SK-N-MC (cell line): ENCODE results near the gene CCDC8.

Experiments used
- DNase-seq: peaks from one replicate; pipeline ENCODE4 v3.0.0-alpha.2; 2011; ENCODE audit warnings: low read depth, low spot score
- H3K27ac ChIP-seq: fragments of 200-600 bp; sonication (generic); 2 replicates; pipeline ENCODE4 v1.5.1; 2016; ENCODE audit warnings: mixed run types
- H3K36me3 ChIP-seq: fragments of 200-600 bp; sonication (generic); 2 replicates; pipeline ENCODE4 v1.6.1; 2017; ENCODE audit warnings: antibody characterized with exemption, low read length, mixed read lengths; ENCODE audit not compliant: insufficient read depth
- H3K4me3 ChIP-seq: fragments of 200-600 bp; sonication (generic); 2 replicates; pipeline ENCODE4 v1.5.1; 2016
- H3K9ac ChIP-seq: fragments of 200-600 bp; sonication (generic); 2 replicates; pipeline ENCODE4 v1.8.0; 2017; ENCODE audit warnings: mixed run types, mixed read lengths; ENCODE audit not compliant: insufficient read length
- H3K9me3 ChIP-seq: fragments of 200-600 bp; sonication (generic); 2 replicates; pipeline ENCODE4 v1.6.1; 2017; ENCODE audit warnings: low read depth, mild to moderate bottlenecking, antibody characterized with exemption, low read length, moderate library complexity, mixed read lengths
- EZH2 ChIP-seq: fragments of 200-600 bp; sonication (generic); IDR thresholded peaks from one replicate; pipeline ENCODE4 v1.6.1; 2017; ENCODE audit warnings: antibody characterized with exemption
- FOXP2 ChIP-seq: optimal IDR thresholded peaks from 2 replicates; pipeline ENCODE3; 2011; ENCODE audit warnings: mild to moderate bottlenecking, moderate library complexity; ENCODE audit not compliant: insufficient read depth; ENCODE audit errors: extremely low read length, control extremely low read depth
- POLR2AphosphoS5 ChIP-seq: IDR thresholded peaks from 2 replicates; pipeline ENCODE4 v1.6.1; 2012; ENCODE audit warnings: mild to moderate bottlenecking, low read depth, low read length, borderline replicate concordance

The CCDC8 gene

GRCh38 chr19:46371371-46371901 is 41.9 kb downstream of the CCDC8 start:
- no peak overlapping the region for H3K4me3 ChIP-seq
- DNase-seq, result no peak
- no peak overlapping the region for H3K27ac ChIP-seq
- peaks cover 26% of the 10 kb centered on the region; the same call in 1 of the 2 replicates for H3K36me3 ChIP-seq
- no peak overlapping the region for H3K9ac ChIP-seq
- TF ChIP-seq POLR2AphosphoS5 (no peak), FOXP2 (no peak), EZH2 (no peak)
- no peaks in the 10 kb centered on the region for H3K9me3 ChIP-seq

GRCh38 chr19:46369817-46370216 is 43.5 kb downstream of the CCDC8 start:
- Histone ChIP-seq H3K9ac (no peak overlapping the region), H3K4me3 (no peak overlapping the region), H3K36me3 (peaks cover 27% of the 10 kb centered on the region), H3K9me3 (no peaks in the 10 kb centered on the region), H3K27ac (no peak overlapping the region)
- TF ChIP-seq POLR2AphosphoS5 (no peak), EZH2 (no peak)
- DNase-seq, result no peak

GRCh38 chr19:46368116-46368515 is 45.2 kb downstream of the CCDC8 start:
- H3K9me3 ChIP-seq, result no peaks in the 10 kb centered on the region
- no peak for TF ChIP-seq EZH2
- no peak for TF ChIP-seq FOXP2
- TF ChIP-seq POLR2AphosphoS5, result no peak
- no peak overlapping the region for H3K4me3 ChIP-seq
- H3K36me3 ChIP-seq, result peaks cover 43% of the 10 kb centered on the region
- DNase-seq, result no peak
- no peak overlapping the region for H3K9ac ChIP-seq
- H3K27ac ChIP-seq, result no peak overlapping the region

- DNase-seq, result no peak
- Histone ChIP-seq H3K36me3 (peaks cover 42% of the 10 kb centered on the region), H3K27ac (no peak overlapping the region), H3K9me3 (no peaks in the 10 kb centered on the region), H3K9ac (no peak overlapping the region), H3K4me3 (no peak overlapping the region)
- no peak for TF ChIP-seq POLR2AphosphoS5
Observed at GRCh38 chr19:46367426-46367825, 45.9 kb downstream of the CCDC8 start.

GRCh38 chr19:46366620-46367292 is 46.6 kb downstream of the CCDC8 start:
- Histone ChIP-seq H3K36me3 (peaks cover 43% of the 10 kb centered on the region), H3K27ac (no peak overlapping the region), H3K9me3 (no peaks in the 10 kb centered on the region), H3K9ac (no peak overlapping the region), H3K4me3 (no peak overlapping the region)
- TF ChIP-seq FOXP2, result no peak
- TF ChIP-seq EZH2, result no peak
- no peak for TF ChIP-seq POLR2AphosphoS5
- no peak for DNase-seq

- no peak for TF ChIP-seq EZH2
- no peak for TF ChIP-seq FOXP2
- no peak for TF ChIP-seq POLR2AphosphoS5
- Histone ChIP-seq H3K9me3 (no peaks in the 10 kb centered on the region), H3K4me3 (no peak overlapping the region), H3K27ac (no peak overlapping the region), H3K9ac (no peak overlapping the region), H3K36me3 (peaks cover 41% of the 10 kb centered on the region)
- DNase-seq, result no peak
Observed at GRCh38 chr19:46365561-46365960, 47.8 kb downstream of the CCDC8 start.

- Histone ChIP-seq H3K9ac (no peak overlapping the region), H3K9me3 (no peaks in the 10 kb centered on the region), H3K4me3 (no peak overlapping the region), H3K27ac (no peak overlapping the region), H3K36me3 (peaks cover 37% of the 10 kb centered on the region)
- DNase-seq, result no peak
- no peak for TF ChIP-seq FOXP2
- TF ChIP-seq POLR2AphosphoS5, result no peak
Observed at GRCh38 chr19:46364359-46364758, 49.0 kb downstream of the CCDC8 start.

GRCh38 chr19:46361915-46362314 is 51.4 kb downstream of the CCDC8 start:
- DNase-seq, result no peak
- Histone ChIP-seq H3K4me3 (no peak overlapping the region), H3K9me3 (no peaks in the 10 kb centered on the region), H3K27ac (no peak overlapping the region), H3K36me3 (peaks cover 54% of the 10 kb centered on the region), H3K9ac (no peak overlapping the region)
- no peak for TF ChIP-seq EZH2
- TF ChIP-seq POLR2AphosphoS5, result no peak
- no peak for TF ChIP-seq FOXP2
